ENCODE measurements around the gene VAPB. TPM values are rescaled to one million over a fixed set of nuclear protein-coding genes. Genes with fewer than 3 reads are reported as not detected.

VAPB gene
- total RNA-seq, 1 donor from 2014 or later, result 12.9 TPM

GRCh38 chr20:58397429-58397828 lies 8.4 kb downstream of the VAPB start:
- H3K36me3 ChIP-seq (ENCODE audit: control insufficient read depth, insufficient read depth, low read length), result no peaks in the 10 kb centered on the region
- H3K27me3 ChIP-seq (ENCODE audit: control insufficient read depth, insufficient read depth, low read length), result no peaks in the 10 kb centered on the region
- FAIRE-seq (no peak), DNase-seq (ENCODE audit: low read depth) (no peak)
- no peak overlapping the region for H3K4me3 ChIP-seq (ENCODE audit: low read depth, low read length)
- TF ChIP-seq, protein P1, sequence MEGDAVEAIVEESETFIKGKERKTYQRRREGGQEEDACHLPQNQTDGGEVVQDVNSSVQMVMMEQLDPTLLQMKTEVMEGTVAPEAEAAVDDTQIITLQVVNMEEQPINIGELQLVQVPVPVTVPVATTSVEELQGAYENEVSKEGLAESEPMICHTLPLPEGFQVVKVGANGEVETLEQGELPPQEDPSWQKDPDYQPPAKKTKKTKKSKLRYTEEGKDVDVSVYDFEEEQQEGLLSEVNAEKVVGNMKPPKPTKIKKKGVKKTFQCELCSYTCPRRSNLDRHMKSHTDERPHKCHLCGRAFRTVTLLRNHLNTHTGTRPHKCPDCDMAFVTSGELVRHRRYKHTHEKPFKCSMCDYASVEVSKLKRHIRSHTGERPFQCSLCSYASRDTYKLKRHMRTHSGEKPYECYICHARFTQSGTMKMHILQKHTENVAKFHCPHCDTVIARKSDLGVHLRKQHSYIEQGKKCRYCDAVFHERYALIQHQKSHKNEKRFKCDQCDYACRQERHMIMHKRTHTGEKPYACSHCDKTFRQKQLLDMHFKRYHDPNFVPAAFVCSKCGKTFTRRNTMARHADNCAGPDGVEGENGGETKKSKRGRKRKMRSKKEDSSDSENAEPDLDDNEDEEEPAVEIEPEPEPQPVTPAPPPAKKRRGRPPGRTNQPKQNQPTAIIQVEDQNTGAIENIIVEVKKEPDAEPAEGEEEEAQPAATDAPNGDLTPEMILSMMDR (IDR thresholded peaks at IDR 0.05; ENCODE audit: insufficient read depth, low read length, severe bottlenecking), result no peak

DNA sequence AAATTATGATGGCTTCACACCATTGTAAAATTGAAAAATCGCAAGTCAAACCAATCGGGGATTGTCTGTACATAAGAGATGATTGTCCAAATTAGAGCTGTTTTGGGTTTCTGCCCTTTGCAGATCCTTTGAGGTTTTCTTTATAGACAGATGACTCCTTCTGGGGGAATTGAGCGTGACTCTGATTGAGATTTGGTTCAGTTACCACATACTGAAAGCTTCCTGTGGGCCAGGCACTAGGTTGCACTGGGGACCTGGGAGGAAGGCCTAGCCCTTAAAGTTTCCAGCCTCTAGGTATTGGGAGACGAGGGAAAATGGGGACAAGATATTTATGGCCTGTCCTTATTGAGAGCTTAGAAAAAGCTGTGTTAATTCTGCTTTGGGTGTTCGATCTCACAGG lies 9.2 kb downstream of the VAPB start:
- FAIRE-seq, result no peak
- H3K27me3 ChIP-seq (ENCODE audit: control insufficient read depth, insufficient read depth, low read length), result no peaks in the 10 kb centered on the region
- TF ChIP-seq, protein P1 (IDR thresholded peaks at IDR 0.05; ENCODE audit: insufficient read depth, low read length, severe bottlenecking), result no peak
- DNase-seq (ENCODE audit: low read depth), result no peak
- H3K36me3 ChIP-seq (ENCODE audit: control insufficient read depth, insufficient read depth, low read length), result no peaks in the 10 kb centered on the region
- H3K4me3 ChIP-seq (ENCODE audit: low read depth, low read length), result no peak overlapping the region

DNA sequence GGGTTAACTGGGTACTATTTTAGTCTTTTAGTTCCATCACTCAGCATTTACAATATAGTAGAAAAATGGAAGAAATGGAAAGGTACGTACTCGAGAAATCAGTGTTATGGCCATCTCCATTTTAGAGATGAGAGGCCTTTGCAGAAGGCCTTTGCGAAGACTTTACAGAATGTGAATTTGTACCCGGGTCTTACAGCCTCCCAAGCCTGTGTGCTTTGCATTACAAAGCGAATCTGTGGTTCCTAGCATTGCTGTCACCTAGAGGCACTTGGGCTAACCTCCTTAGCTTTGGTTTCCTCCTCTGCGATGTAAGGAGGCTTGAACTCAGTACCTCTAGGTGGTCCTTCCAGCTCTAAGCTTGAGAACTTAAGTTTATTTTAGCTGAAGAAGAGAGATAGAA lies 10.9 kb downstream of the VAPB start:
- DNase-seq (ENCODE audit: low read depth) (no peak), FAIRE-seq (no peak)
- Histone ChIP-seq H3K27me3 (ENCODE audit: control insufficient read depth, insufficient read depth, low read length) (no peaks in the 10 kb centered on the region), H3K4me3 (ENCODE audit: low read depth, low read length) (no peak overlapping the region), H3K36me3 (ENCODE audit: control insufficient read depth, insufficient read depth, low read length) (no peaks in the 10 kb centered on the region)
- TF ChIP-seq, protein P1 (IDR thresholded peaks at IDR 0.05; ENCODE audit: insufficient read depth, low read length, severe bottlenecking), result no peak

DNA sequence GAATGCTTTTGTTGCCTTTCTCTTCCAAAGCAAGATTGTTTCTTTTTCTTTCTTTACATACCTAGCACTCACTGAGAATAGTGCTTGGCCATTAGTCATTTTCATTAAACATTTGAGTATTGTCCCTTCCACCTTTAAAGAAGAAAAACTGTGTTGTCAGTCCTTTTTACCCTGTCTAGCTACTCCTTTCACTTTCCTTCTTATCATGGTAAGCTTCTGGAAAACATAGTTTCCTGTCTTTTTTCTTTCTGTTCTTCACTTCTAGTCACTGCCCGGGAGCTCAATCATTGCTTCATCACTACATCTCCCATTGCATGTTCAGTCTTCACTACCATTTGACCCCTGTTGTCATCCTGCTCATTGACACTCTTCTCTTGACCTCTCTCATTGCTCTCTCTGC lies 12.1 kb downstream of the VAPB start:
- no peaks in the 10 kb centered on the region for H3K27me3 ChIP-seq (ENCODE audit: control insufficient read depth, insufficient read depth, low read length)
- no peaks in the 10 kb centered on the region for H3K36me3 ChIP-seq (ENCODE audit: control insufficient read depth, insufficient read depth, low read length)
- no peak for DNase-seq (ENCODE audit: low read depth)
- no peak for FAIRE-seq
- H3K4me3 ChIP-seq (ENCODE audit: low read depth, low read length), result no peak overlapping the region
- TF ChIP-seq, protein P1 (IDR thresholded peaks at IDR 0.05; ENCODE audit: insufficient read depth, low read length, severe bottlenecking), result no peak

- H3K4me3 ChIP-seq (ENCODE audit: low read depth, low read length), result no peak overlapping the region
- no peaks in the 10 kb centered on the region for H3K27me3 ChIP-seq (ENCODE audit: control insufficient read depth, insufficient read depth, low read length)
- FAIRE-seq (no peak), DNase-seq (ENCODE audit: low read depth) (peak; percentile 77)
- no peaks in the 10 kb centered on the region for H3K36me3 ChIP-seq (ENCODE audit: control insufficient read depth, insufficient read depth, low read length)
- TF ChIP-seq, protein P1 (IDR thresholded peaks at IDR 0.05; ENCODE audit: insufficient read depth, low read length, severe bottlenecking), result no peak
Observed at GRCh38 chr20:58402305-58402704, 13.3 kb downstream of the VAPB start.

DNA sequence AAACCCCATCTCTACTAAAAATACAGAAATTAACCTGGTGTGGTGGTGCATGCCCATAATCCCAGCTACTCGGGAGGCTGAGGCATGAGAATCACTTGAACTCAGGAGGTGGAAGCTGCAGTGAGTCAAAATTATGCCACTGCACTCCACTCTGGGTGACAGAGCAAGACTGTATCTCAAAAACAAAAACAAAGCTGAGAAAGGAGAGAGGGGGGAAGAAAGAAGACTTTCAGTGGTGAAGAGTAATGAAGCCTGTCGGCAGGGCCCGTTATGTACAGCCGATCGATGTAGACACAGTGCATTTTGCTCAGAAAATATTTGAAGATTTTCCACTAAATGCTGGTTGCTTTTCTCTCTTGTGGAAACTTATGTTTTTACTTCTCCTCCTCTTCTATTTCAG lies 13.8 kb downstream of the VAPB start:
- FAIRE-seq, result no peak
- Histone ChIP-seq H3K4me3 (ENCODE audit: low read depth, low read length) (no peak overlapping the region), H3K36me3 (ENCODE audit: control insufficient read depth, insufficient read depth, low read length) (no peaks in the 10 kb centered on the region), H3K27me3 (ENCODE audit: control insufficient read depth, insufficient read depth, low read length) (no peaks in the 10 kb centered on the region)
- DNase-seq (ENCODE audit: low read depth), result no peak
- TF ChIP-seq, protein P1 (IDR thresholded peaks at IDR 0.05; ENCODE audit: insufficient read depth, low read length, severe bottlenecking), result no peak
